SH-SY5Y (cell line): ENCODE results near the gene DLD.

ENCODE experiments used
- GATA2 ChIP-seq: IDR thresholded peaks from 2 replicates; pipeline ENCODE4 v1.6.1; 2011; ENCODE audit warnings: mild to moderate bottlenecking, low read depth, low read length
- GATA3 ChIP-seq: IDR thresholded peaks from 2 replicates; pipeline ENCODE4 v1.6.1; 2011; ENCODE audit warnings: low read depth, mild to moderate bottlenecking, low read length, moderate library complexity

DNA sequence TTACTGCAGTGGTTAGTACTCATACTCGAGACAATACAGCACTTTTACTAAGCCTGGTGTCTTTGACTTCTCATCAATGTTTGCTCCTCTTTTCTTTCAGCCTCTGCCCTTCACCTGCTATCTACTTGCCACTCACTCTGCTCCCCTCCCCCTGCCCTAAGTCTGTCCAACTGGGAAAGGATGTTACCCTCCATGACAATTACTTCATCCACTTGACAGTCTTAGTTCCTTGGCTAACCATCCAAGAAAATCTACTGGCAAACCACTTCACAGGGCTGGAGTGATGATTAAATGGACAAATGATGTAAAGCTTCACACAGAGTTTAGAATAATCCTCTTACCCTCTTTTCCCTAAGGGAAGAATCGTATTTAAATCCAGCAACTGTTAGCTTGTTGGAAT, 8.2 kb upstream of the DLD start:
- TF ChIP-seq GATA2, result no peak
- TF ChIP-seq GATA3, result no peak
